Muscle of leg (tissue), 11 donors: ENCODE data around the gene OOSP4A. TPM values are rescaled to one million over a fixed set of nuclear protein-coding genes. Genes with fewer than 3 reads are reported as not detected.

Source experiments
- DNase-seq: peaks from one replicate; pipeline ENCODE4 v3.0.0; 2013
- H3K27ac ChIP-seq: one replicate; pipeline ENCODE4 v1.5.1; 2013; ENCODE audit warnings: mild to moderate bottlenecking, low read length, control low read depth
- H3K27me3 ChIP-seq: one replicate; pipeline ENCODE4 v1.6.1; 2013; ENCODE audit warnings: low read length; ENCODE audit not compliant: control insufficient read depth, insufficient read depth
- H3K36me3 ChIP-seq: one replicate; pipeline ENCODE4 v1.6.1; 2013; ENCODE audit warnings: low read length; ENCODE audit not compliant: control insufficient read depth, insufficient read depth
- H3K4me1 ChIP-seq: one replicate; pipeline ENCODE4 v1.6.1; 2013; ENCODE audit warnings: low read length; ENCODE audit not compliant: control insufficient read depth, insufficient read depth
- H3K4me3 ChIP-seq: one replicate; pipeline ENCODE4 v1.5.1; 2013; ENCODE audit warnings: low read length, control low read depth
- H3K9me3 ChIP-seq: replicated peaks from 2 replicates; pipeline ENCODE4 v1.6.1; 2013; ENCODE audit warnings: low read depth, low read length; ENCODE audit not compliant: control insufficient read depth
- WGBS: methylation state at CpG from one replicate; pipeline ENCODE4 v1.1.5; 2013; ENCODE audit warnings: missing lambda C conversion rate; ENCODE audit not compliant: insufficient coverage; 5-methylcytosine and 5-hydroxymethylcytosine counted together
- polyA plus RNA-seq, 8 donors: library from polyadenylated mRNA; unstranded; fragments of 120-200 nt; gene quantifications; one replicate each; pipeline versions ENCODE4 v1.2.1 to v1.2.3, GENCODE V29; 2013; ENCODE audit warnings: inconsistent platforms in 1 of 8, low replicate concordance in 1 of 8; ENCODE audit not compliant: insufficient read length in 8 of 8, insufficient read depth in 1 of 8
- total RNA-seq: library from RNA; stranded (reverse); fragments of 120-200 nt; gene quantifications from one replicate; pipeline ENCODE4 v1.2.4, GENCODE V29; 2013

The OOSP4A gene
- total and polyA plus RNA-seq, 9 donors, result not detected

DNA sequence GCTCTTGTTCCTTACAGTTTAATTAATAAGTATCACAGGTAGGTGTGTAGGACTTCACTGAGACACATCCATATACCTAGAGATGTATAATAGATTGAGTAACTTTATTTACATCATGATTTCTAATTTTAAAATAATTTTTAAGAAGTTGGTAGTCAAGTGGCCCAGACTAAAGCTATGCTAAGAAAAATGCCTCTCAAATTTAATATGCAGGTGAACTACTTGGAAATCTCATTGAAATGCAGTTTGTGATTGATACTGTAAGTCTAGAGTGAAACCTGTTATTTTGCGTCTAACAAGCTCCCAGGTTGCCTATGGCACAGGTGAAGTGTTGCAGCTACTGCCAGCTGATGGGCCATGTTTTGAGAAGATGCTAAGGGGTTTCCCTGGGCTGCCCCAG is 53.0 kb downstream of the OOSP4A start, which contains the start of gene OOSP4B:
OOSP4B (plus strand) TSS at position 301 of the 400 bp plus-strand sequence.
- WGBS, result 83% methylated on average over 1 of the region's 1 CpG

DNA sequence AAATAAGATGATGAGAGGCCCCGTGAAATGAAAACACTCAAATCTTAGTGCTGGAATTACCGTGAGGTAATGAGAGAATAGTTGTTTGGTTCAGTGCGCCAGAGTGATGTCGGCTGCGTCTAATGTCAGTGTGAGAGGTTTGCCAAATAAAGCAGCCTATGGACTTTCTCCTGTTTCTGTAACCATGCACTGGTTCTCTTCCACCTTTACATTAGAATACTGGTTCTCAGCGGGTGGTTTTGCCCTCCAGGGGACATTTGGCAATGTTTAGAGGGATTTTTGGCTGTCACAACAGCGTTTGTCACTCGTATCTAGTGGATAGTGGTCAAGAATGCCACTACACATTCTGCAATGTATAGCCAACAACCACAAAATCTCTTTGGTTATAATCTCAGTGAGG is 54.2 kb downstream of the OOSP4A start:
- Histone ChIP-seq H3K4me3 (no peak overlapping the region), H3K9me3 (no peaks in the 10 kb centered on the region), H3K27me3 (no peaks in the 10 kb centered on the region), H3K27ac (no peak overlapping the region), H3K4me1 (no peaks in the 10 kb centered on the region), H3K36me3 (no peaks in the 10 kb centered on the region)
- DNase-seq, result no peak
- 73% methylated on average over 1 of the region's 8 CpGs for WGBS

More for the DNA sequence above, 53.0 kb downstream of the OOSP4A start, which contains the start of gene OOSP4B:
- H3K9me3 ChIP-seq, result no peaks in the 10 kb centered on the region
- H3K27me3 ChIP-seq, result no peaks in the 10 kb centered on the region
- H3K4me3 ChIP-seq, result no peak within 1 kb of the TSS
- H3K36me3 ChIP-seq, result no peaks in the 10 kb centered on the region
- no peaks in the 10 kb centered on the region for H3K4me1 ChIP-seq
- no peak within 1 kb of the TSS for H3K27ac ChIP-seq
- no peak for DNase-seq

Other genes with a start within 250 kb of the OOSP4A start
- 4.7 TPM for gene STX3, start 208.7 kb upstream of the OOSP4A start, total RNA-seq
- gene STX3, start 208.7 kb upstream of the OOSP4A start, polyA plus RNA-seq, result 1 to 10 TPM; 3.1 to 8.9 (median 4.3) TPM
- 37.2 TPM for gene MRPL16, start 153.3 kb upstream of the OOSP4A start, total RNA-seq
- 10 to 100 TPM; 32.8 to 38.6 (median 36.6) TPM for gene MRPL16, start 153.3 kb upstream of the OOSP4A start, polyA plus RNA-seq
- not detected for gene CBLIF, start 118.5 kb upstream of the OOSP4A start, total RNA-seq
- gene CBLIF, start 118.5 kb upstream of the OOSP4A start, polyA plus RNA-seq, result under 1 TPM in 2 of 8 donors, not detected in 6; 0.21 to 0.49 TPM
- not detected for gene TCN1, start 97.5 kb upstream of the OOSP4A start, total RNA-seq
- gene TCN1, start 97.5 kb upstream of the OOSP4A start, polyA plus RNA-seq, result under 1 TPM in 4 of 8 donors, not detected in 4; 0.20 to 0.38 (median 0.28) TPM
- gene OOSP3, start 85.3 kb upstream of the OOSP4A start, total RNA-seq, result not detected
- gene OOSP3, start 85.3 kb upstream of the OOSP4A start, polyA plus RNA-seq, result not detected
- gene OOSP1, start 25.6 kb upstream of the OOSP4A start, total RNA-seq, result not detected
- gene OOSP1, start 25.6 kb upstream of the OOSP4A start, polyA plus RNA-seq, result not detected
- gene OOSP4B, start 53.1 kb downstream of the OOSP4A start, total RNA-seq, result not detected
- gene OOSP4B, start 53.1 kb downstream of the OOSP4A start, polyA plus RNA-seq, result not detected
- gene OOSP2, start 76.4 kb downstream of the OOSP4A start, total RNA-seq, result not detected
- gene OOSP2, start 76.4 kb downstream of the OOSP4A start, polyA plus RNA-seq, result not detected
- gene MS4A3, start 92.6 kb downstream of the OOSP4A start, total RNA-seq, result 0.49 TPM
- 1 to 10 TPM in 4 of 8 donors, under 1 TPM in 4; 0.36 to 2.0 (median 0.99) TPM for gene MS4A3, start 92.6 kb downstream of the OOSP4A start, polyA plus RNA-seq
- 0.40 TPM for gene MS4A2, start 124.6 kb downstream of the OOSP4A start, total RNA-seq
- gene MS4A2, start 124.6 kb downstream of the OOSP4A start, polyA plus RNA-seq, result under 1 TPM in 7 of 8 donors, not detected in 1; 0.05 to 0.29 (median 0.20) TPM
- 27.6 TPM for gene MS4A6A, start 219.1 kb downstream of the OOSP4A start, total RNA-seq
- gene MS4A6A, start 219.1 kb downstream of the OOSP4A start, polyA plus RNA-seq, result 10 to 100 TPM; 18.8 to 29.2 (median 23.1) TPM